C4-2B (cell line): ENCODE data around the gene LRRC2.

Source experiments
- H3K27ac ChIP-seq: fragments of 450-650 bp; 2 replicates; pipeline ENCODE4 v1.5.1; 2017
- ZFX ChIP-seq: fragments of 450-650 bp; IDR thresholded peaks from 2 replicates; pipeline ENCODE4 v1.6.1; 2017
- TF ChIP-seq, protein P1 (sequence below): fragments of 450-650 bp; conservative IDR thresholded peaks from 2 replicates; pipeline ENCODE4 v1.5.1; 2017; ENCODE audit warnings: mild to moderate bottlenecking

Gene LRRC2

DNA sequence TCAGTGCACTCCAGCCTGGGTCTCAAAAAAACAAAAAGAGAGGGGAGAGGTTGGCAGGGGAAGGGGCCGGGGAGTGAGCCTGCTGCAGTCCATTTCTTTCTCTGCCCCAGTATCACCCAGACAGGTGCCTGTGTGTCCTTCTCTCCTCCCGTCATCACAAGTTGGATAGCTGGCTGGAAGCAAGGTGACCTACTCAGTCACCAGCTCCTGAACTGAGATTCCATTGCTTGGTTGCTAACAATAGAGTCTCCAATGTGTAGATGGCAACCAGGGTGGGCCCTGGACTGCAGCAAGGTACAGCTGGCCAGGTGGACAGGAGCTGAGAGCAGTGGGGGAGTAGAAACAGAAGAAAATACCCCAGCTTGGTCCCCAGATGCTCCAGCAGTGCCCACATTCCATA is 4.6 kb downstream of the LRRC2 start:
- TF ChIP-seq, protein P1, sequence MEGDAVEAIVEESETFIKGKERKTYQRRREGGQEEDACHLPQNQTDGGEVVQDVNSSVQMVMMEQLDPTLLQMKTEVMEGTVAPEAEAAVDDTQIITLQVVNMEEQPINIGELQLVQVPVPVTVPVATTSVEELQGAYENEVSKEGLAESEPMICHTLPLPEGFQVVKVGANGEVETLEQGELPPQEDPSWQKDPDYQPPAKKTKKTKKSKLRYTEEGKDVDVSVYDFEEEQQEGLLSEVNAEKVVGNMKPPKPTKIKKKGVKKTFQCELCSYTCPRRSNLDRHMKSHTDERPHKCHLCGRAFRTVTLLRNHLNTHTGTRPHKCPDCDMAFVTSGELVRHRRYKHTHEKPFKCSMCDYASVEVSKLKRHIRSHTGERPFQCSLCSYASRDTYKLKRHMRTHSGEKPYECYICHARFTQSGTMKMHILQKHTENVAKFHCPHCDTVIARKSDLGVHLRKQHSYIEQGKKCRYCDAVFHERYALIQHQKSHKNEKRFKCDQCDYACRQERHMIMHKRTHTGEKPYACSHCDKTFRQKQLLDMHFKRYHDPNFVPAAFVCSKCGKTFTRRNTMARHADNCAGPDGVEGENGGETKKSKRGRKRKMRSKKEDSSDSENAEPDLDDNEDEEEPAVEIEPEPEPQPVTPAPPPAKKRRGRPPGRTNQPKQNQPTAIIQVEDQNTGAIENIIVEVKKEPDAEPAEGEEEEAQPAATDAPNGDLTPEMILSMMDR: no peak
- no peak for TF ChIP-seq ZFX
- no peak overlapping the region for H3K27ac ChIP-seq

DNA sequence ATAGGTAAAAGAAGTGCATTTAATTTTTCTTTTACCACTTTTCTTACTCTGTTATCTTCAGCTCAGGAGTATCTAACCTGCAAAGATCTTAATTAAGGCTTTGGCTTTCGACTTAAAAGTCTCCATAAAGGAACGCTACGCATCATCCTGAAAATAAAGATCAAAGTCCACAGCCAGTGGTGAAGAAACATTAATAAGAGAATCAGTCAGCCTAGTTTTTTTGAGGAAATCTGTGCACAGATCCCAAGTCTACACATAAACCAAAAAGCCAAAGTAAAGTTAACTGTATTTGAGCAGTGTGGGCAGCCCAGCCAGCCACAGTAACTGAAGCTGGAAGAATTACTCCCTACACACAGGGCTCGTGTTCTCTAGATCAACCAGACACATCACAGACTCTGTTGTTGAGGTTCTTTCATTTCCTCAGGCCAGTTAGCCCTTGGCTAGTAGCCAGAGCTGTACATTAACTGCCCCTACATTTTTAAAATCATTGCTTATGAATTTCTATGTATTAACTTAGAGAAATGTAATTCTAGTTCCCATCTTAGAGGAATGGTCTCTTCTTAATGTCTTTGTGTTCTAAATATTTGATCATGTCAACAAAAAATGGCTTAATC is 6.9 kb downstream of the LRRC2 start:
- H3K27ac ChIP-seq: no peak overlapping the region
- TF ChIP-seq, protein P1: no peak
- TF ChIP-seq ZFX: no peak

DNA sequence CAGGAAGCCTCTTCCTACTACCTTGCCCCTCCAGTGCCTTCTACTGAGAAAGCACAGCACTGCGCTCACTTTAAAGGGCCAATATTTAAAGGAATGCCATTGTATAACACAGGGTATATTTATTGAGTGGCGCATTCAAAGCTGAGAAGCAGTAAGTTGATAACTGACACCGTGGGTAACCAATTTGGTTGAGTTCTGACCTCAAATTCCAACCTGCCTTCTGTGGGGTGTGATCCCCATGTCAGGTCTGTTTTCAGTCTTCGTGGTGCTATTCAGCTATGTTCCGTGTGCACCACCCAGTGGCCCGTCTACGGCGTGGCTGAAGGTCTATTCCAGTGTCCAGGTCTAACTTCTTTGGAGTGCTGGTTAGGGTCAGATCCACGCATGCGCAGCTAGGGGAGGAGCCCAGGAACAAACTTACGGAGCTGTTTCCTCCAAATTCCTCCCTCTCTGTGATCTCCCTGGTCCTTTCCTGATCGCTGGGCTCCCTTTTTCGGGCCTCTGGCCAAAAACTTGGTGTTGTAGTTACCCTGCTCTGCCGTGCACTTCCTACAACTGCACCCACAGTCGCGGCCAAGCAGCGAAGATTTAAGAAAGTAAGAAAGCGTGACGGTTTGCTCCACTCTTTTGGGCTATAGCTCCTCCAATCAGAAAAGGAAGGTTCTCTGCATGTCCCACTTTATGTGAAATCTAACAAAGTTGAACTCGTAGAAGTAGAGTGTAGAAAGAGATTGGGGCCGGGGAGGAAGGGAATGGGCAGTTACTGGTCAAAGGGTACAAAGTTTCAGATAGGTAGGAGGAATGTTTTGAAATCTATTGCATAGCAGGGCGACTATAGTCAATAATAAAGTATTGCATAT is 7.7 kb downstream of the LRRC2 start:
- TF ChIP-seq, protein P1: peak; percentile 87
- TF ChIP-seq ZFX: no peak
- H3K27ac ChIP-seq: peak overlapping the region; percentile 28; the same call in 1 of the 2 replicates

DNA sequence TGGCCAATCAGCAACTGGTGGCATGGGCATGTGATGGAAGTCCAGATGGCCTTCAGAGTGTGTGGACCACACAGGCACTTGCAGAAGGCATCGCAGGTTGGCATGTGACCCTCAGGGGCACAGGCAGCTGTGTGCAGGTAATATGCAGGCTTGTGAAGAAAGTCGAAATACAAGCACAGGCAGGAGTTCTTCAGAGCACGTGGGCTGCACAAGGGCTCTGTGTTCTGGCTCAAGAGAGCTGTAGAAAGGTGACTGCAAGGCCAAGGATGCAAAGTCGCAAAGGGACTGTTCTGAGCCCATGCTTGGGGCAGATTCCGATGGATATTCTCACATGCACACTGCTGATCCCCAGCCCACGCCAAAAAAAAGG is 8.3 kb downstream of the LRRC2 start:
- H3K27ac ChIP-seq: no peak overlapping the region
- TF ChIP-seq ZFX: no peak
- TF ChIP-seq, protein P1: no peak

DNA sequence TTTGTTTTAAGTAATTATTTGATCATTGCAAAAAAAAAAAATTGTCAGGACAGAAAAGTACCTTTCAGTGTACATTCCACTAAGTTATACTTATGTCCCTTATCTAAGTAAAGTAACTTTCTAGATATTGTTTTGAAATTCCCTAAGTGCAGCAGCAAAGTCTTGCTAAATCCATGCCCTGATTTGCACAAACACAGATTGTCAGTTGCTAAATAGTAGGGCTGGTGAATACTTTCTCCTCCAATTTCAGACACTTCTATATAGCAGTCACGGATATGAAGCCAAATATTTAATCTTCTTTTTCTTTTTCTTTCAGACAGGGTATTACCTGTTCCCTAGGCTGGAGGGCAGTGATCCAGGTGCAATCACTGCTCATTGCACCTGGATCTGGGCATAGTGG is 12.9 kb downstream of the LRRC2 start:
- no peak overlapping the region for H3K27ac ChIP-seq
- TF ChIP-seq ZFX: no peak
- TF ChIP-seq, protein P1: no peak

DNA sequence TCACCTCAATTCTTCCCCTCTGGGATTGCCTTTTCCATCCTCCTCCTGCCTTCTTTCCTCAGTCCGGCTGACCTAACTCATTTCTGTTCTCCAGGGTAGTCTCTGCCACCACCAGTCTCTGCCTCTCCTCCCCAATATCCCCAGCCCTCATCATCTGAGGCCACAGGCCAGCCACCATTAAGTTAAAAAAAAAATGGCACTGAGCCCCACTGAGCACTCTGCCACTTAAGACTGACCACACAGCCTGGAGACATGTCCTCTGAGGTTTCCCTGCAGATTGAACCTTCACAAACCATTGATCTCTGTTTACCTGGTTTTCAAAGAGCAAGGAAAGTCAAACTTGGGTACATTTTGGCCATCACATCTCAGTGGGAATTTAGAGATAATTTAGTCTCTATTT is 13.6 kb downstream of the LRRC2 start:
- TF ChIP-seq ZFX: no peak
- TF ChIP-seq, protein P1: no peak
- H3K27ac ChIP-seq: no peak overlapping the region

DNA sequence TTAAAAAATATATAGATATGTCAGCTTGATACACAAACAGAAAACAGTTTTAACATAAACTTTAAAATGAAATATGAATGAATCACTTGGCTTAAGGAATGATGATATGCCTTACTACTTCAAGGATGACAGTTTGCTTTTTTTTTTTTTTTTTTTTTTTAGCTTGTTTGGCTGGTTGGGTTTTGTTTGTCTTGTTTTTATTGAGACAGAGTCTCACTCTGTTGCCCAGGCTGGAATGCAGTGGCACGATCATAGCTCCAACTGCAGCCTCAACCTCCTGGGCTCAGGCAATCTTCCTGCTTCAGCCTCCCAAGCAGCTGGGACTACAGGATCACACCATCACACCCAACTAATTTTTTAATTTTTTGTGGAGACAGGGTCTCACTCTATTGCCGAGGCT is 14.5 kb downstream of the LRRC2 start:
- TF ChIP-seq, protein P1: no peak
- no peak for TF ChIP-seq ZFX

More for the DNA sequence above, 14.5 kb downstream of the LRRC2 start:
- H3K27ac ChIP-seq: no peak overlapping the region
